ENCODE data around the gene DCAF17.

Gene DCAF17

DNA sequence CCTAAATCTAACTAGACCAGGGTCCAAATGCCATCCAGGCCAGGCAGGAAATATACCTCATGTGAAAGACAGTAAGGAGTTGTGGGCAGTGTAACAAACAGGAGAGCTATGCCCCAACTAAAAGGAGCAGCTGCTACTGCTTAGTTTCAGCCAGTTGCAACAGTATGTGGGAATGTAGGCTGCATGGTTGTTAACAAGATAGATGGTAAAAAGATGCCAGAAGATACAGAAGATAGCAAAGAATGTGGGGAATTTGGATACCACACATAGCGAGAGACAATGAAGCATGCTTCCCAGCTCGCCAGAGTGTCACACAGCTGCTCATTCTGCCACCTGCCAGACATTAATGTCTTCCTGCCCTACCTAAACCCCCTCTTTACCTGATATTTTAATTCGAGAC lies 48.9 kb downstream of the DCAF17 start:
- H2BK120ac ChIP-seq (ENCODE audit: insufficient read depth, low read length, poor library complexity) = no peak overlapping the region
- H3K27ac ChIP-seq (ENCODE audit: low read depth, low read length) = peak overlapping the region; percentile 56
- H3K27me3 ChIP-seq (ENCODE audit: insufficient read depth, low read length) = no peaks in the 10 kb centered on the region
- no peak overlapping the region for H2AFZ ChIP-seq (ENCODE audit: insufficient read depth, low read length, poor library complexity)
- no peaks in the 10 kb centered on the region for H3K9me3 ChIP-seq (ENCODE audit: insufficient read depth, low read depth, low read length)
- peaks cover 0 to 5% of the 10 kb centered on the region in 2 experiments for H3K36me3 ChIP-seq (ENCODE audit: control insufficient read depth in 1 of 2, insufficient read depth in 2 of 2, low read length in 2 of 2)
- H2BK5ac ChIP-seq (ENCODE audit: low read depth, low read length, poor library complexity) = no peak overlapping the region
- H4K91ac ChIP-seq (ENCODE audit: low read depth, low read length) = no peak overlapping the region
- no peak overlapping the region for H3K4me3 ChIP-seq (ENCODE audit: low read depth, low read length)
- H3K14ac ChIP-seq (ENCODE audit: low read length) = no peak overlapping the region
- no CpG with 5 or more reads among the region's 3 CpGs for WGBS (ENCODE audit: extremely low coverage, insufficient coverage, insufficient read length)
- no peak overlapping the region for H4K12ac ChIP-seq (ENCODE audit: low read depth, low read length)
- no peak overlapping the region for H3K23ac ChIP-seq (ENCODE audit: low read length)
- H2AK5ac ChIP-seq (ENCODE audit: low read length) = no peak overlapping the region
- H4K8ac ChIP-seq (ENCODE audit: low read depth, low read length) = no peak overlapping the region
- no peak overlapping the region for H2BK12ac ChIP-seq (ENCODE audit: low read length)
- DNase-seq = peak; percentile 58 to 89
- H3K18ac ChIP-seq (ENCODE audit: low read length) = no peak overlapping the region
- no peaks in the 10 kb centered on the region for H3K79me1 ChIP-seq (ENCODE audit: low read length)
- no peaks in the 10 kb centered on the region for H3K79me2 ChIP-seq (ENCODE audit: control insufficient read depth, insufficient read depth, low read length, poor library complexity)
- H3K4me2 ChIP-seq (ENCODE audit: low read length) = no peak overlapping the region
- H3K9ac ChIP-seq (ENCODE audit: low read length) = no peak overlapping the region
- H3K4ac ChIP-seq (ENCODE audit: low read depth, low read length) = no peak overlapping the region
- H3K4me1 ChIP-seq (ENCODE audit: control insufficient read depth in 1 of 2, insufficient read depth in 2 of 2, low read length in 2 of 2) = peaks cover 2% of the 10 kb centered on the region in 2 experiments

DNA sequence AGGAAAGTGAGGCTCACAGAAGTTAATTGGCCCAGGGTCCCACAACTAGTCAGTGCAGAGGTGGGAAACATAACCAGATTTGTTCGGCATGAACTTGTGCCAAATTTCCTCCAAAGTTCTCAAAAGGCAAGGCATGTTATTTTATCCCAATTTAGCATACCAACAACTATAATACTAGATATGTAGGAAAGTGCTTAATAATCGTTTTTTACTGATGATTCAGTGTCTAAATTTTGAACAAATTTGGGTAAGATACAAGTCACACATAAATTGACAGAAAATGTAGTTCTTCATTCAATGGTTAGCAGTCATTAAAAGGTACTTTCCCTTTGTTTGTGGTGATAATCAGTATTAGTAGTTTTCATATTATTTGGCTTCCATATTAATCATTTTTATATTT lies 49.8 kb downstream of the DCAF17 start:
- H2BK120ac ChIP-seq (ENCODE audit: insufficient read depth, low read length, poor library complexity) = no peak overlapping the region
- H3K9ac ChIP-seq (ENCODE audit: low read length) = no peak overlapping the region
- H4K8ac ChIP-seq (ENCODE audit: low read depth, low read length) = no peak overlapping the region
- DNase-seq = no peak
- H3K4me3 ChIP-seq (ENCODE audit: low read depth, low read length) = no peak overlapping the region
- H3K27me3 ChIP-seq (ENCODE audit: insufficient read depth, low read length) = no peaks in the 10 kb centered on the region
- no peaks in the 10 kb centered on the region for H3K79me2 ChIP-seq (ENCODE audit: control insufficient read depth, insufficient read depth, low read length, poor library complexity)
- H3K4me1 ChIP-seq (ENCODE audit: control insufficient read depth in 1 of 2, insufficient read depth in 2 of 2, low read length in 2 of 2) = peaks cover 2% of the 10 kb centered on the region in 2 experiments
- no peak overlapping the region for H2AK5ac ChIP-seq (ENCODE audit: low read length)
- no CpG with 5 or more reads among the region's 2 CpGs for WGBS (ENCODE audit: extremely low coverage, insufficient coverage, insufficient read length)
- H2BK12ac ChIP-seq (ENCODE audit: low read length) = no peak overlapping the region
- no peaks in the 10 kb centered on the region for H3K79me1 ChIP-seq (ENCODE audit: low read length)
- H2BK5ac ChIP-seq (ENCODE audit: low read depth, low read length, poor library complexity) = no peak overlapping the region
- no peak overlapping the region for H3K23ac ChIP-seq (ENCODE audit: low read length)
- H3K27ac ChIP-seq (ENCODE audit: low read depth, low read length) = no peak overlapping the region
- peaks cover 0 to 3% of the 10 kb centered on the region in 2 experiments for H3K36me3 ChIP-seq (ENCODE audit: control insufficient read depth in 1 of 2, insufficient read depth in 2 of 2, low read length in 2 of 2)
- no peaks in the 10 kb centered on the region for H3K9me3 ChIP-seq (ENCODE audit: insufficient read depth, low read depth, low read length)
- H4K12ac ChIP-seq (ENCODE audit: low read depth, low read length) = no peak overlapping the region
- no peak overlapping the region for H4K91ac ChIP-seq (ENCODE audit: low read depth, low read length)
- H3K4ac ChIP-seq (ENCODE audit: low read depth, low read length) = no peak overlapping the region
- H3K18ac ChIP-seq (ENCODE audit: low read length) = no peak overlapping the region
- H2AFZ ChIP-seq (ENCODE audit: insufficient read depth, low read length, poor library complexity) = no peak overlapping the region
- H3K4me2 ChIP-seq (ENCODE audit: low read length) = no peak overlapping the region
- H3K14ac ChIP-seq (ENCODE audit: low read length) = no peak overlapping the region

DNA sequence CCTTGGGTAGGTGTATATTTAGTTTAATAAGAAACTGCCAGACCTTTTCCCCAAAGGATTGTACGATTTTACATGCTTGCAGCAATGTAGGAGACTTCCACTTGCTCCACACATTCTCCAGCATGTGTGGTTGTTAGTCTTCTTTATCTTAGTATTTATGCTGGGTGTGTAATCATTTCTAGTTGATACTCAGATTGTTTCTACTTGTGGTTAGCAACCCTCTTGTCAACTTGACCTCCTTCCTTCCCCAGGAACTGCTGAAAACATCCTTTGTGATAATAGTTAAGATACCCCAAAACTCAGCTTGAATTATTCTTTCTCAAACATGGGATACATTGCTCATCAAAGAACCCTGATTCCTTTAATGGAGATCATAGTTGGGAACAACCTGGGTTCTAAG lies 51.1 kb downstream of the DCAF17 start:
- H3K4ac ChIP-seq (ENCODE audit: low read depth, low read length) = no peak overlapping the region
- no peak overlapping the region for H3K14ac ChIP-seq (ENCODE audit: low read length)
- H4K12ac ChIP-seq (ENCODE audit: low read depth, low read length) = no peak overlapping the region
- H3K79me2 ChIP-seq (ENCODE audit: control insufficient read depth, insufficient read depth, low read length, poor library complexity) = no peaks in the 10 kb centered on the region
- H3K79me1 ChIP-seq (ENCODE audit: low read length) = no peaks in the 10 kb centered on the region
- no peak overlapping the region for H3K4me2 ChIP-seq (ENCODE audit: low read length)
- no peak overlapping the region for H3K18ac ChIP-seq (ENCODE audit: low read length)
- peaks cover 2% of the 10 kb centered on the region in 2 experiments for H3K4me1 ChIP-seq (ENCODE audit: control insufficient read depth in 1 of 2, insufficient read depth in 2 of 2, low read length in 2 of 2)
- no peaks in the 10 kb centered on the region for H3K27me3 ChIP-seq (ENCODE audit: insufficient read depth, low read length)
- H3K23ac ChIP-seq (ENCODE audit: low read length) = no peak overlapping the region
- WGBS (ENCODE audit: extremely low coverage, insufficient coverage, insufficient read length) = no CpG with 5 or more reads among the region's 1 CpG
- H2BK120ac ChIP-seq (ENCODE audit: insufficient read depth, low read length, poor library complexity) = no peak overlapping the region
- no peak overlapping the region for H2AFZ ChIP-seq (ENCODE audit: insufficient read depth, low read length, poor library complexity)
- no peak overlapping the region for H3K4me3 ChIP-seq (ENCODE audit: low read depth, low read length)
- H3K36me3 ChIP-seq (ENCODE audit: control insufficient read depth in 1 of 2, insufficient read depth in 2 of 2, low read length in 2 of 2) = peaks cover 0 to 3% of the 10 kb centered on the region in 2 experiments
- H4K8ac ChIP-seq (ENCODE audit: low read depth, low read length) = no peak overlapping the region
- H2BK12ac ChIP-seq (ENCODE audit: low read length) = no peak overlapping the region
- no peak overlapping the region for H3K27ac ChIP-seq (ENCODE audit: low read depth, low read length)
- H4K91ac ChIP-seq (ENCODE audit: low read depth, low read length) = no peak overlapping the region
- no peaks in the 10 kb centered on the region for H3K9me3 ChIP-seq (ENCODE audit: insufficient read depth, low read depth, low read length)
- no peak for DNase-seq
- no peak overlapping the region for H2BK5ac ChIP-seq (ENCODE audit: low read depth, low read length, poor library complexity)
- H2AK5ac ChIP-seq (ENCODE audit: low read length) = no peak overlapping the region
- H3K9ac ChIP-seq (ENCODE audit: low read length) = no peak overlapping the region

- Histone ChIP-seq H3K9me3 (ENCODE audit: insufficient read depth, low read depth, low read length) (no peaks in the 10 kb centered on the region), H3K4me3 (ENCODE audit: low read depth, low read length) (no peak overlapping the region), H2BK12ac (ENCODE audit: low read length) (no peak overlapping the region), H4K91ac (ENCODE audit: low read depth, low read length) (no peak overlapping the region), H2AK5ac (ENCODE audit: low read length) (no peak overlapping the region), H3K9ac (ENCODE audit: low read length) (no peak overlapping the region), H3K4me1 (ENCODE audit: control insufficient read depth in 1 of 2, insufficient read depth in 2 of 2, low read length in 2 of 2) (peaks cover 2% of the 10 kb centered on the region in 2 experiments), H3K79me2 (ENCODE audit: control insufficient read depth, insufficient read depth, low read length, poor library complexity) (no peaks in the 10 kb centered on the region), H3K18ac (ENCODE audit: low read length) (no peak overlapping the region), H3K36me3 (ENCODE audit: control insufficient read depth in 1 of 2, insufficient read depth in 2 of 2, low read length in 2 of 2) (peaks cover 0 to 3% of the 10 kb centered on the region in 2 experiments), H2AFZ (ENCODE audit: insufficient read depth, low read length, poor library complexity) (no peak overlapping the region), H3K27ac (ENCODE audit: low read depth, low read length) (no peak overlapping the region), H2BK120ac (ENCODE audit: insufficient read depth, low read length, poor library complexity) (no peak overlapping the region), H4K8ac (ENCODE audit: low read depth, low read length) (no peak overlapping the region), H3K4me2 (ENCODE audit: low read length) (no peak overlapping the region), H3K4ac (ENCODE audit: low read depth, low read length) (no peak overlapping the region), H3K79me1 (ENCODE audit: low read length) (no peaks in the 10 kb centered on the region), H3K14ac (ENCODE audit: low read length) (no peak overlapping the region), H3K27me3 (ENCODE audit: insufficient read depth, low read length) (no peaks in the 10 kb centered on the region), H2BK5ac (ENCODE audit: low read depth, low read length, poor library complexity) (no peak overlapping the region), H3K23ac (ENCODE audit: low read length) (no peak overlapping the region), H4K12ac (ENCODE audit: low read depth, low read length) (no peak overlapping the region)
- WGBS (ENCODE audit: extremely low coverage, insufficient coverage, insufficient read length) = no CpG with 5 or more reads among the region's 6 CpGs
- DNase-seq = no peak
Observed at GRCh38 chr2:171487201-171487600, 53.2 kb downstream of the DCAF17 start.

Measured in trophoblast cell (in vitro differentiated cells and primary cell).